WTC11 (cell line): ENCODE data around the gene BIRC5. TPM values are rescaled to one million over a fixed set of nuclear protein-coding genes. Genes with fewer than 3 reads are reported as not detected.

Experiments used
- ATAC-seq: fragments of 200-7000 bp; cut with Tn5 transposase; 2 replicates; pipeline ENCODE4 v1.10.0; 2021; ENCODE audit warnings: mild to moderate bottlenecking, moderate library complexity
- CTCF ChIA-PET: fragments of 300-600 bp; sonication (Branson Sonifier 250); formaldehyde crosslinking; loops from one replicate; lab custom pipeline; 2021; ENCODE audit warnings: antibody characterized with exemption; lab: Charles Lee
- POLR2A ChIA-PET: fragments of 350-600 bp; sonication (Branson Sonifier 250); formaldehyde crosslinking; loops from one replicate; lab custom pipeline; 2021; ENCODE audit warnings: antibody characterized with exemption; lab: Charles Lee
- DNase-seq: peaks from one replicate; pipeline ENCODE4 v3.0.0; 2021; ENCODE audit warnings: low spot score
- H3K27ac Mint-ChIP-seq: 2 replicates; pipeline ENCODE4 v1.8.0; 2021; ENCODE audit warnings: mixed read lengths
- H3K27me3 Mint-ChIP-seq: 2 replicates; pipeline ENCODE4 v1.8.0; 2021; ENCODE audit warnings: low read depth, mild to moderate bottlenecking, moderate library complexity, mixed read lengths
- H3K36me3 Mint-ChIP-seq: 2 replicates; pipeline ENCODE4 v1.8.0; 2021; ENCODE audit warnings: mixed read lengths
- H3K4me1 Mint-ChIP-seq: 2 replicates; pipeline ENCODE4 v1.8.0; 2022; ENCODE audit warnings: mixed read lengths
- H3K4me3 Mint-ChIP-seq: 2 replicates; pipeline ENCODE4 v1.8.0; 2021; ENCODE audit warnings: mild to moderate bottlenecking, moderate library complexity, mixed read lengths
- H3K9me3 Mint-ChIP-seq: 2 replicates; pipeline ENCODE4 v1.8.0; 2021; ENCODE audit warnings: mixed read lengths
- CBFB ChIP-seq: sonication (generic); formaldehyde crosslinking; IDR thresholded peaks from 2 replicates; pipeline ENCODE4 v1.8.1; 2022; ENCODE audit warnings: mild to moderate bottlenecking, low read depth, missing genetic modification reagents
- CREB1 ChIP-seq: sonication (generic); formaldehyde crosslinking; IDR thresholded peaks from 2 replicates; pipeline ENCODE4 v1.8.0; 2023; ENCODE audit warnings: mild to moderate bottlenecking, missing genetic modification reagents
- EMX1 ChIP-seq: fragments of 250-450 bp; sonication (Bioruptor Pico); IDR thresholded peaks from 2 replicates; pipeline ENCODE4 v1.8.0; 2021; ENCODE audit warnings: mild to moderate bottlenecking
- FOXJ3 ChIP-seq: sonication (generic); formaldehyde crosslinking; IDR thresholded peaks from 2 replicates; pipeline ENCODE4 v1.9.0; 2021; ENCODE audit warnings: missing genetic modification reagents, mild to moderate bottlenecking, borderline replicate concordance
- FOXP1 ChIP-seq: sonication (generic); formaldehyde crosslinking; IDR thresholded peaks from 2 replicates; pipeline ENCODE4 v1.8.0; 2022; ENCODE audit warnings: missing genetic modification reagents, mild to moderate bottlenecking, moderate library complexity, borderline replicate concordance
- GRHL2 ChIP-seq: fragments of 250-450 bp; sonication (Bioruptor Pico); IDR thresholded peaks from 2 replicates; pipeline ENCODE4 v1.8.0; 2022; ENCODE audit warnings: mild to moderate bottlenecking, moderate library complexity; ENCODE audit not compliant: insufficient replicate concordance, severe bottlenecking
- GTF2I ChIP-seq: fragments of 250-450 bp; sonication (Bioruptor Pico); conservative IDR thresholded peaks from 2 replicates; pipeline ENCODE4 v1.4.0; 2021; ENCODE audit warnings: mild to moderate bottlenecking
- IRF2 ChIP-seq: sonication (generic); formaldehyde crosslinking; IDR thresholded peaks from 2 replicates; pipeline ENCODE4 v1.8.0; 2022; ENCODE audit warnings: low read depth, missing genetic modification reagents, borderline replicate concordance
- KAT7 ChIP-seq: sonication (generic); formaldehyde crosslinking; IDR thresholded peaks from 2 replicates; pipeline ENCODE4 v1.8.1; 2023; ENCODE audit warnings: missing genetic modification reagents, mild to moderate bottlenecking, borderline replicate concordance
- NR2C2 ChIP-seq: sonication (generic); formaldehyde crosslinking; IDR thresholded peaks from 2 replicates; pipeline ENCODE4 v1.8.0; 2022; ENCODE audit warnings: mild to moderate bottlenecking, missing genetic modification reagents
- SMAD4 ChIP-seq: sonication (generic); formaldehyde crosslinking; IDR thresholded peaks from 2 replicates; pipeline ENCODE4 v1.8.0; 2022; ENCODE audit warnings: mild to moderate bottlenecking, missing genetic modification reagents
- SP1 ChIP-seq: sonication (generic); formaldehyde crosslinking; conservative IDR thresholded peaks from 2 replicates; pipeline ENCODE4 v1.8.1; 2022; ENCODE audit warnings: missing genetic modification reagents
- TEAD1 ChIP-seq: sonication (generic); formaldehyde crosslinking; IDR thresholded peaks from 2 replicates; pipeline ENCODE4 v1.8.0; 2022; ENCODE audit warnings: mild to moderate bottlenecking, missing genetic modification reagents
- TP53 ChIP-seq: sonication (generic); formaldehyde crosslinking; IDR thresholded peaks from 2 replicates; pipeline ENCODE4 v1.8.1; 2023; ENCODE audit warnings: mild to moderate bottlenecking, missing genetic modification reagents
- ZBTB21 ChIP-seq: sonication (generic); formaldehyde crosslinking; IDR thresholded peaks from 2 replicates; pipeline ENCODE4 v1.8.1; 2023; ENCODE audit warnings: mild to moderate bottlenecking, missing genetic modification reagents, borderline replicate concordance
- ZNF232 ChIP-seq: sonication (generic); formaldehyde crosslinking; IDR thresholded peaks from 2 replicates; pipeline ENCODE4 v1.8.0; 2022; ENCODE audit warnings: mild to moderate bottlenecking, missing genetic modification reagents
- total RNA-seq: library from RNA; stranded (reverse); gene quantifications from 3 replicates; pipeline ENCODE4 v1.2.3, GENCODE V29; 2021
- TF ChIP-seq, protein P1 (sequence below): sonication (generic); formaldehyde crosslinking; IDR thresholded peaks from 2 replicates; pipeline ENCODE4 v1.8.1; 2022; ENCODE audit warnings: missing genetic modification reagents, borderline replicate concordance
- TF ChIP-seq, protein P2 (sequence below): sonication (generic); formaldehyde crosslinking; IDR thresholded peaks from 2 replicates; pipeline ENCODE4 v1.8.1; 2023; ENCODE audit warnings: mild to moderate bottlenecking, missing genetic modification reagents
- TF ChIP-seq, protein P3 (sequence below): fragments of 250-450 bp; sonication (Bioruptor Pico); IDR thresholded peaks from 2 replicates; pipeline ENCODE4 v2.1.2; 2022; ENCODE audit warnings: mild to moderate bottlenecking, moderate library complexity

The BIRC5 gene
- total RNA-seq, 1 experiment from 2014 or later = 115 TPM

DNA sequence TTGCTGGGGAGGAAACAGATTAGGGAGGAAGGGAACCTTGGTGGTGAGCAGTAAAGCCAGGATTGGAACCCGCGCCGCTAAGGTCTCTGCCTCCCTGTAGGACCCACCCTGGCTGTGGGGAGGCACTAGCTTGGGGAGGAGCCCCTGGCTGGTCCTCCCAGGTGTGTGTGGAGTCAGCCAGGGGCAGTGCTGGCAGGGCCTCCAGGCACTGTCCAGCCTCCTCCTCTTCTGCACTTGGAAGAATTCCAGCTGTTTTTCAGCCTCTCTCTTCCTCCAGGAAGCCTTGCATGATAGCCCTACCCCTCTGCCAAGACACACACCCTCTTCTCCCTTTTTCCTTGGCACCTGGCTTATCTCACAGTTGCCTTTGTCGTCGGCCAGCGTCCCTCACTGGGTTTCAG, 52.2 kb downstream of the BIRC5 start:
- H3K4me1 Mint-ChIP-seq = peaks cover 64% of the 10 kb centered on the region
- TF ChIP-seq CBFB (CRISPR knock-in tag) = no peak
- no peak for TF ChIP-seq EMX1 (CRISPR knock-in tag)
- no peak for TF ChIP-seq CREB1
- TF ChIP-seq FOXP1 (CRISPR knock-in tag) = no peak
- TF ChIP-seq ZBTB21 = no peak
- no peak for TF ChIP-seq ZNF232
- TF ChIP-seq, protein P1, sequence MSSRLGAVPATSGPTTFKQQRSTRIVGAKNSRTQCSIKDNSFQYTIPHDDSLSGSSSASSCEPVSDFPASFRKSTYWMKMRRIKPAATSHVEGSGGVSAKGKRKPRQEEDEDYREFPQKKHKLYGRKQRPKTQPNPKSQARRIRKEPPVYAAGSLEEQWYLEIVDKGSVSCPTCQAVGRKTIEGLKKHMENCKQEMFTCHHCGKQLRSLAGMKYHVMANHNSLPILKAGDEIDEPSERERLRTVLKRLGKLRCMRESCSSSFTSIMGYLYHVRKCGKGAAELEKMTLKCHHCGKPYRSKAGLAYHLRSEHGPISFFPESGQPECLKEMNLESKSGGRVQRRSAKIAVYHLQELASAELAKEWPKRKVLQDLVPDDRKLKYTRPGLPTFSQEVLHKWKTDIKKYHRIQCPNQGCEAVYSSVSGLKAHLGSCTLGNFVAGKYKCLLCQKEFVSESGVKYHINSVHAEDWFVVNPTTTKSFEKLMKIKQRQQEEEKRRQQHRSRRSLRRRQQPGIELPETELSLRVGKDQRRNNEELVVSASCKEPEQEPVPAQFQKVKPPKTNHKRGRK (CRISPR knock-in tag) = no peak
- TF ChIP-seq KAT7 (CRISPR knock-in tag) = no peak
- TF ChIP-seq, protein P2, sequence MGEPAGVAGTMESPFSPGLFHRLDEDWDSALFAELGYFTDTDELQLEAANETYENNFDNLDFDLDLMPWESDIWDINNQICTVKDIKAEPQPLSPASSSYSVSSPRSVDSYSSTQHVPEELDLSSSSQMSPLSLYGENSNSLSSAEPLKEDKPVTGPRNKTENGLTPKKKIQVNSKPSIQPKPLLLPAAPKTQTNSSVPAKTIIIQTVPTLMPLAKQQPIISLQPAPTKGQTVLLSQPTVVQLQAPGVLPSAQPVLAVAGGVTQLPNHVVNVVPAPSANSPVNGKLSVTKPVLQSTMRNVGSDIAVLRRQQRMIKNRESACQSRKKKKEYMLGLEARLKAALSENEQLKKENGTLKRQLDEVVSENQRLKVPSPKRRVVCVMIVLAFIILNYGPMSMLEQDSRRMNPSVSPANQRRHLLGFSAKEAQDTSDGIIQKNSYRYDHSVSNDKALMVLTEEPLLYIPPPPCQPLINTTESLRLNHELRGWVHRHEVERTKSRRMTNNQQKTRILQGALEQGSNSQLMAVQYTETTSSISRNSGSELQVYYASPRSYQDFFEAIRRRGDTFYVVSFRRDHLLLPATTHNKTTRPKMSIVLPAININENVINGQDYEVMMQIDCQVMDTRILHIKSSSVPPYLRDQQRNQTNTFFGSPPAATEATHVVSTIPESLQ (CRISPR knock-in tag) = no peak
- TF ChIP-seq NR2C2 = no peak
- CTCF ChIA-PET = interaction anchor here (0.6 to 4.1 kb wide), 2 partner anchors 13 to 16 kb away, joined by 3 to 52 read pairs; no protein-coding TSS in a partner anchor
- H3K4me3 Mint-ChIP-seq = no peak overlapping the region
- no peaks in the 10 kb centered on the region for H3K9me3 Mint-ChIP-seq
- H3K36me3 Mint-ChIP-seq = no peaks in the 10 kb centered on the region
- DNase-seq (no peak), ATAC-seq (no peak)
- POLR2A ChIA-PET = no interaction called here
- H3K27ac Mint-ChIP-seq = no peak overlapping the region
- H3K27me3 Mint-ChIP-seq = peaks cover 2% of the 10 kb centered on the region; the same call in 1 of the 2 replicates

DNA sequence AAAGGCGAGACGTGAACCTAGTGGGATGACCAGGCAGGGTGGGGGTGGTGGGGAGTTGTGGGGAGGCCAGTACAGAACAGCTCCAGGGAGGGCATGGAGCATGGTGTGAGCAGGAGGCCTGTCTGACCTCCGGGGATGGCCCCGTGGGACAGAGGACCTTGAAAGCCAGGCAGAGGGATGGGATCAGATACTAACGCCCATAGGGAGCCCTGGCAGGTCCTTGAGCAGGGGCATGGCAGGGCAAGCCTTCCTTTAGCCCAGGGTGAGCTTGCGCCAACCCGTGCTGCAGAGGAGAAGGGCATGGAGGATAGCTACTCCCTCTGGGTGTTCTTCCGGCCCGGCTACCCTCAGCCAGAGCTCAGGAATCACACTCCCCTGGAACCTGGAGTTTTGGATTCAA, 52.7 kb downstream of the BIRC5 start:
- ChIA-PET POLR2A (no interaction called here), CTCF (interaction anchor here (0.6 to 4.1 kb wide), 2 partner anchors 13 to 16 kb away, joined by 3 to 52 read pairs; no protein-coding TSS in a partner anchor)
- Mint-ChIP-seq H3K27ac (no peak overlapping the region), H3K36me3 (no peaks in the 10 kb centered on the region), H3K4me1 (peaks cover 66% of the 10 kb centered on the region), H3K4me3 (no peak overlapping the region), H3K27me3 (peaks cover 2% of the 10 kb centered on the region; the same call in 1 of the 2 replicates), H3K9me3 (no peaks in the 10 kb centered on the region)
- DNase-seq (no peak), ATAC-seq (no peak)
- TF ChIP-seq TP53 (CRISPR knock-in tag) (no peak), SP1 (CRISPR knock-in tag) (no peak), TEAD1 (no peak), SMAD4 (CRISPR knock-in tag) (no peak), GRHL2 (no peak), GTF2I (CRISPR knock-in tag) (no peak), FOXJ3 (no peak), IRF2 (CRISPR knock-in tag) (no peak)
- TF ChIP-seq, protein P3, sequence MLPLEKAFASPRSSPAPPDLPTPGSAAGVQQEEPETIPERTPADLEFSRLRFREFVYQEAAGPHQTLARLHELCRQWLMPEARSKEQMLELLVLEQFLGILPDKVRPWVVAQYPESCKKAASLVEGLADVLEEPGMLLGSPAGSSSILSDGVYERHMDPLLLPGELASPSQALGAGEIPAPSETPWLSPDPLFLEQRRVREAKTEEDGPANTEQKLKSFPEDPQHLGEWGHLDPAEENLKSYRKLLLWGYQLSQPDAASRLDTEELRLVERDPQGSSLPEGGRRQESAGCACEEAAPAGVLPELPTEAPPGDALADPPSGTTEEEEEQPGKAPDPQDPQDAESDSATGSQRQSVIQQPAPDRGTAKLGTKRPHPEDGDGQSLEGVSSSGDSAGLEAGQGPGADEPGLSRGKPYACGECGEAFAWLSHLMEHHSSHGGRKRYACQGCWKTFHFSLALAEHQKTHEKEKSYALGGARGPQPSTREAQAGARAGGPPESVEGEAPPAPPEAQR (CRISPR knock-in tag) = no peak
